Esophagus squamous epithelium (tissue), 5 donors: ENCODE data around the gene ADGRG1. TPM values are rescaled to one million over a fixed set of nuclear protein-coding genes. Genes with fewer than 3 reads are reported as not detected.

Source experiments
- DNase-seq: peaks from one replicate; lab custom pipeline; 2025; lab: John Stamatoyannopoulos, UW
- H3K27ac ChIP-seq, 4 donors: fragments of 200-600 bp; sonication (generic); one replicate each; pipeline ENCODE4 v1.5.1; 2016 to 2019; ENCODE audit warnings: mild to moderate bottlenecking in 1 of 4
- H3K27me3 ChIP-seq, 4 donors: fragments of 200-600 bp; sonication (generic); 1 replicate in 3 of 4; 2 replicates in 1 of 4; pipeline versions ENCODE4 v1.5.1 to v1.6.0; 2017 to 2021; ENCODE audit warnings: antibody characterized with exemption in 1 of 4
- H3K36me3 ChIP-seq, 3 donors: fragments of 200-600 bp; sonication (generic); one replicate each; pipeline ENCODE4 v1.5.1; 2016 to 2019
- H3K4me1 ChIP-seq, 3 donors: fragments of 200-600 bp; sonication (generic); one replicate each; pipeline ENCODE4 v1.5.1; 2017 to 2019
- H3K4me3 ChIP-seq, 4 donors: fragments of 200-600 bp; sonication (generic); 1 replicate in 3 of 4; 2 replicates in 1 of 4; pipeline ENCODE4 v1.5.1; 2016 to 2019; ENCODE audit warnings: mild to moderate bottlenecking in 2 of 4, moderate library complexity in 1 of 4
- H3K9me3 ChIP-seq, 3 donors: fragments of 200-600 bp; sonication (generic); one replicate each; pipeline ENCODE4 v1.5.1; 2016 to 2019
- CTCF ChIP-seq, 6 experiments: fragments of 450-650 bp in 4 of 6; fragments of 200-600 bp in 2 of 6; sonication (generic) in 2 of 6; IDR thresholded peaks; one replicate each; pipeline ENCODE4 v1.5.1; 2016 to 2019; ENCODE audit warnings: antibody characterized with exemption in 6 of 6, mild to moderate bottlenecking in 4 of 6, moderate library complexity in 4 of 6
- POLR2A ChIP-seq, 4 donors: fragments of 450-650 bp; IDR thresholded peaks; one replicate each; pipeline ENCODE4 v1.6.1; 2017; ENCODE audit warnings: antibody characterized with exemption in 4 of 4, mild to moderate bottlenecking in 4 of 4, moderate library complexity in 3 of 4
- WGBS, 2 donors: methylation state at CpG; one replicate each; pipeline ENCODE4 v1.1.5; 2018; 5-methylcytosine and 5-hydroxymethylcytosine counted together
- intact Hi-C: fragments of 100-400 bp; cut with DNase I; formaldehyde crosslinking; loops from one replicate; pipeline ENCODE4 v1.15.0; 2022
- total RNA-seq, 4 donors: library from RNA; depleted of rRNA; stranded (reverse); fragments of >200 nt; gene quantifications; one replicate each; pipeline ENCODE4 v1.1.0, GENCODE V29; 2016
- donor health status: DM: yes; HTN: yes; CAD: no.

ADGRG1 gene
- total RNA-seq, 4 donors from 2014 or later = 37.0 to 65.5 (median 42.1) TPM

- Histone ChIP-seq H3K27ac (no peak overlapping the region), H3K9me3 (no peaks in the 10 kb centered on the region), H3K4me1 (no peaks in the 10 kb centered on the region), H3K27me3 (peaks cover 0 to 10% (median 0%) of the 10 kb centered on the region in 4 donors), H3K4me3 (no peak overlapping the region), H3K36me3 (no peaks in the 10 kb centered on the region)
- WGBS, 2 donors = 83 to 97% methylated on average over 7 to 8 of the region's 8 CpGs
- intact Hi-C loops = no loop called here
- TF ChIP-seq CTCF (IDR thresholded peaks at IDR 0.05) (no peak), POLR2A (IDR thresholded peaks at IDR 0.05) (no peak)
- no peak for DNase-seq
Measured at GRCh38 chr16:57684626-57685358, 56.4 kb downstream of the ADGRG1 start.

- WGBS, 2 donors = 71% methylated on average over 5 of the region's 11 CpGs; no CpG with 5 or more reads in 1 of the 2 donors
Measured at GRCh38 chr16:57685633-57686032, 57.2 kb downstream of the ADGRG1 start.

GRCh38 chr16:57686577-57686976, 58.1 kb downstream of the ADGRG1 start:
- no peaks in the 10 kb centered on the region for H3K9me3 ChIP-seq
- intact Hi-C loops = no loop called here
- no peak for TF ChIP-seq POLR2A (IDR thresholded peaks at IDR 0.05)
- TF ChIP-seq CTCF (IDR thresholded peaks at IDR 0.05) = no peak
- DNase-seq = no peak
- 43 to 75% methylated on average over 4 of the region's 4 CpGs for WGBS, 2 donors
- no peaks in the 10 kb centered on the region for H3K4me1 ChIP-seq
- peaks cover 0 to 19% (median 0%) of the 10 kb centered on the region in 4 donors for H3K27me3 ChIP-seq
- H3K4me3 ChIP-seq = no peak overlapping the region
- H3K27ac ChIP-seq = no peak overlapping the region
- no peaks in the 10 kb centered on the region for H3K36me3 ChIP-seq

More at GRCh38 chr16:57685633-57686032, 57.2 kb downstream of the ADGRG1 start:
- H3K9me3 ChIP-seq = no peaks in the 10 kb centered on the region
- H3K36me3 ChIP-seq = no peaks in the 10 kb centered on the region
- no peaks in the 10 kb centered on the region for H3K4me1 ChIP-seq
- H3K27me3 ChIP-seq = peaks cover 0 to 19% (median 0%) of the 10 kb centered on the region in 4 donors
- DNase-seq = no peak
- no peak overlapping the region for H3K4me3 ChIP-seq
- intact Hi-C loops = no loop called here
- TF ChIP-seq CTCF (IDR thresholded peaks at IDR 0.05) (no peak), POLR2A (IDR thresholded peaks at IDR 0.05) (no peak)
- H3K27ac ChIP-seq = no peak overlapping the region

- intact Hi-C loops = no loop called here
- H3K4me1 ChIP-seq = no peaks in the 10 kb centered on the region
- no peak overlapping the region for H3K27ac ChIP-seq
- DNase-seq = no peak
- no peaks in the 10 kb centered on the region for H3K9me3 ChIP-seq
- H3K4me3 ChIP-seq = no peak overlapping the region
- no peaks in the 10 kb centered on the region for H3K36me3 ChIP-seq
- WGBS, 2 donors = 84 to 91% methylated on average over 3 of the region's 3 CpGs
- H3K27me3 ChIP-seq = peaks cover 0 to 19% (median 0%) of the 10 kb centered on the region in 4 donors
- no peak for TF ChIP-seq POLR2A (IDR thresholded peaks at IDR 0.05)
- no peak for TF ChIP-seq CTCF (IDR thresholded peaks at IDR 0.05)
Measured at GRCh38 chr16:57687363-57687929, 59.0 kb downstream of the ADGRG1 start.

GRCh38 chr16:57688487-57688986, 60.1 kb downstream of the ADGRG1 start:
- peaks cover 0 to 19% (median 0%) of the 10 kb centered on the region in 4 donors for H3K27me3 ChIP-seq
- no peak overlapping the region for H3K4me3 ChIP-seq
- H3K36me3 ChIP-seq = no peaks in the 10 kb centered on the region
- DNase-seq = no peak
- 68 to 80% methylated on average over 1 to 2 of the region's 4 CpGs for WGBS, 2 donors
- H3K4me1 ChIP-seq = no peaks in the 10 kb centered on the region
- no peak for TF ChIP-seq CTCF (IDR thresholded peaks at IDR 0.05)
- TF ChIP-seq POLR2A (IDR thresholded peaks at IDR 0.05) = no peak
- intact Hi-C loops = no loop called here
- no peak overlapping the region for H3K27ac ChIP-seq
- no peaks in the 10 kb centered on the region for H3K9me3 ChIP-seq
